ENCODE results near the gene MYH1. TPM values are rescaled to one million over a fixed set of nuclear protein-coding genes. Genes with fewer than 3 reads are reported as not detected.

MYH1 gene
- total RNA-seq, 1 experiment from 2014 or later = not detected

DNA sequence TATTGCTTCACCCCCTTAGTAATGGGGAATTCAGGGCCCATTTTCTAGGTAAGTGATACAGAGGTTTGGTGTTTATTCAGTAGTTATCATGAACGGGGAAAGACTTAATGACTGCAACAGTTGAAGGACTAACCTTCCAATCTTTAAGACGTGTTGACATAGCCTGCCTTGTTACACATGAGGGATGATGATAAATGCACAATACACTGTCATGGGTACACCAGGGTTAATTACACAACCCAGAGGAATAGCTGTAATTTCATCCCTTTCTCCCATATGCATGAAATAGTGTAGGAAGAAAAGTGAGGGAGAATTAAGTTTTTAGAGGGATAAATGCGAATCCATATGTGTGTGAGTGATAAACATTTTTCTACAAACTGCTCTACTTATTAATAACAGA lies 59.6 kb downstream of the MYH1 start:
- TF ChIP-seq, protein P1, sequence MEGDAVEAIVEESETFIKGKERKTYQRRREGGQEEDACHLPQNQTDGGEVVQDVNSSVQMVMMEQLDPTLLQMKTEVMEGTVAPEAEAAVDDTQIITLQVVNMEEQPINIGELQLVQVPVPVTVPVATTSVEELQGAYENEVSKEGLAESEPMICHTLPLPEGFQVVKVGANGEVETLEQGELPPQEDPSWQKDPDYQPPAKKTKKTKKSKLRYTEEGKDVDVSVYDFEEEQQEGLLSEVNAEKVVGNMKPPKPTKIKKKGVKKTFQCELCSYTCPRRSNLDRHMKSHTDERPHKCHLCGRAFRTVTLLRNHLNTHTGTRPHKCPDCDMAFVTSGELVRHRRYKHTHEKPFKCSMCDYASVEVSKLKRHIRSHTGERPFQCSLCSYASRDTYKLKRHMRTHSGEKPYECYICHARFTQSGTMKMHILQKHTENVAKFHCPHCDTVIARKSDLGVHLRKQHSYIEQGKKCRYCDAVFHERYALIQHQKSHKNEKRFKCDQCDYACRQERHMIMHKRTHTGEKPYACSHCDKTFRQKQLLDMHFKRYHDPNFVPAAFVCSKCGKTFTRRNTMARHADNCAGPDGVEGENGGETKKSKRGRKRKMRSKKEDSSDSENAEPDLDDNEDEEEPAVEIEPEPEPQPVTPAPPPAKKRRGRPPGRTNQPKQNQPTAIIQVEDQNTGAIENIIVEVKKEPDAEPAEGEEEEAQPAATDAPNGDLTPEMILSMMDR (IDR thresholded peaks at IDR 0.05; ENCODE audit: unreplicated experiment) = no peak
- no peak for DNase-seq
- intact Hi-C loops (cut with micrococcal nuclease; ENCODE audit: unreplicated experiment) = no loop called here
- CTCF ChIA-PET = no interaction called here
- Mint-ChIP-seq H3K4me1 (ENCODE audit: low read depth, unreplicated experiment) (no peaks in the 10 kb centered on the region), H3K36me3 (ENCODE audit: insufficient read depth, unreplicated experiment) (no peaks in the 10 kb centered on the region), H3K4me3 (ENCODE audit: low read depth, unreplicated experiment) (no peak overlapping the region), H3K27ac (ENCODE audit: unreplicated experiment) (no peak overlapping the region), H3K27me3 (ENCODE audit: unreplicated experiment) (no peaks in the 10 kb centered on the region), H3K9me3 (ENCODE audit: low read depth, unreplicated experiment) (peaks cover 9% of the 10 kb centered on the region)
- BruUV-seq (replicated peaks) = no TSS peak

DNA sequence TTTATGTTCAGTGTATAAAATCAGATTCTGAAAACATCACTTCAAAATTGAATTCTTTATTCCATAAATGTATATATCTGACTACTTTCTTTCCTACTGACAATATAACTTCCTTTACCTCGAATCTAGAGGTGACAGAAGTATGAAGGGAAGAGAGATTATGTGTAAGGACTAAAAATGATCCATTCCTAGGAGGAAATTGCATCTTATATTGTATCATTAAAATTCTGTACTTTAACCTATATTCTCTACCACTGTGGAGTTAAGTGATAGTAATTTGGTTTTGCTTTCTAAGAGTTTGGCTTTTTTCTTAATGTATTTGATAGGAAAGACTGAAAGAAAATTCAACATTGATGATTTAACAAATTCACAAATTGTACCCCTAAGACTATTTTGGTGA lies 60.4 kb downstream of the MYH1 start:
- Mint-ChIP-seq H3K27ac (ENCODE audit: unreplicated experiment) (no peak overlapping the region), H3K27me3 (ENCODE audit: unreplicated experiment) (no peaks in the 10 kb centered on the region), H3K4me3 (ENCODE audit: low read depth, unreplicated experiment) (no peak overlapping the region), H3K9me3 (ENCODE audit: low read depth, unreplicated experiment) (peaks cover 12% of the 10 kb centered on the region), H3K36me3 (ENCODE audit: insufficient read depth, unreplicated experiment) (no peaks in the 10 kb centered on the region), H3K4me1 (ENCODE audit: low read depth, unreplicated experiment) (no peaks in the 10 kb centered on the region)
- TF ChIP-seq, protein P1 (IDR thresholded peaks at IDR 0.05; ENCODE audit: unreplicated experiment) = no peak
- CTCF ChIA-PET = no interaction called here
- no peak for DNase-seq
- intact Hi-C loops (cut with micrococcal nuclease; ENCODE audit: unreplicated experiment) = no loop called here
- BruUV-seq (replicated peaks) = no TSS peak

DNA sequence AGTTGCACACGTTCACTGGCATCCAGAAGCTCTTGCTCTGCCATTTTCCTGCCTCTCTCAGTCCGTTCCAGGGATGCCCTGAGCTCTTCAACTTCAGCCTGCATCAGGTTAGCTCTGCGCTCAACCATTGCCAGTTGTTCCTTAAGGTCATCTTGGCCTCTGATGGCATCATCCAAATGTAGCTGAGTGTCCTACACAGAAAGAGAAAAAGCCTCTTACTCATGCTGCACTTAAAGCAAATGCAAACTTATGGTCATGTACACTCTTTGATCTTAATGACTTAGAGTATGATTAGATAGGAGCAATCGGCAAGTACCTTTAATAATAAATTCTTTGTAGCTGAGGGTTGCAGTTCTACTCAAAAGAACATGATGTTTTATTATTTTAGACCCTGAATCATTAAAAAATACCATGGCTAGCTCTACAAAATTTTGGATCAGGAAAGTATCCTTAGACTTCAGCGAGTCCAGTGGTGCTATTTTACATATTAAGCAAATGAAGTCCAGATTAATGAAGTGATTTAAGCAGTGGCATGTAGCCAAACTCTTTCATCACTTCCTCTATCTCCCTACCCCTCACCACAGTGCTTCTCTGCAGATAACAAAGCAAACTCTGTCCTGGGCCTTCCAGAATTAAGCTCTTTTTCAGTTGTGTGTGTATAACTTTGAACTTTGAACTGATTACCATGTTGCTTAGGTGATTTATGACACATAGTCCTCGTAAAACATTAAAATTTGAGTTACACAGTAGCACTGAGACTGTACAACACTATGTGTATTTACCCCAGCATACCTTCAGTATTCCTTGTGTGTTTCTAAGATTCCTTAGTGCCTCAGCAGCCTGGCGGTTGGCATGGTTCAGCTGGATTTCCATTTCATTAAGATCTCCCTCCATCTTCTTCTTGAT lies 71.1 kb downstream of the MYH1 start:
- no peak for DNase-seq
- no peaks in the 10 kb centered on the region for H3K4me1 Mint-ChIP-seq (ENCODE audit: low read depth, unreplicated experiment)
- H3K9me3 Mint-ChIP-seq (ENCODE audit: low read depth, unreplicated experiment) = peaks cover 20% of the 10 kb centered on the region
- CTCF ChIA-PET = no interaction called here
- H3K36me3 Mint-ChIP-seq (ENCODE audit: insufficient read depth, unreplicated experiment) = no peaks in the 10 kb centered on the region
- TF ChIP-seq, protein P1 (IDR thresholded peaks at IDR 0.05; ENCODE audit: unreplicated experiment) = no peak
- no TSS peak for BruUV-seq (replicated peaks)
- H3K4me3 Mint-ChIP-seq (ENCODE audit: low read depth, unreplicated experiment) = no peak overlapping the region
- no peak overlapping the region for H3K27ac Mint-ChIP-seq (ENCODE audit: unreplicated experiment)
- intact Hi-C loops (cut with micrococcal nuclease; ENCODE audit: unreplicated experiment) = no loop called here
- H3K27me3 Mint-ChIP-seq (ENCODE audit: unreplicated experiment) = no peaks in the 10 kb centered on the region

Other genes with a start within 250 kb of the MYH1 start
- not detected in 2 replicates for gene MYH13, start 145.5 kb downstream of the MYH1 start, total RNA-seq (2022)
- gene MYH8, start 96.6 kb downstream of the MYH1 start, total RNA-seq (2022) = not detected in 2 replicates
- gene MYH4, start 49.0 kb downstream of the MYH1 start, total RNA-seq (2022) = not detected in 2 replicates
- gene MYH2, start 31.1 kb upstream of the MYH1 start, total RNA-seq (2022) = not detected in 2 replicates
- gene MYH3, start 138.8 kb upstream of the MYH1 start, total RNA-seq (2022) = 2.7 and 2.9 TPM in 2 replicates
- 27.4 and 29.4 TPM in 2 replicates for gene SCO1, start 179.0 kb upstream of the MYH1 start, total RNA-seq (2022)
- 3.2 and 4.2 TPM in 2 replicates for gene ADPRM, start 179.1 kb upstream of the MYH1 start, total RNA-seq (2022)
- gene TMEM220, start 211.5 kb upstream of the MYH1 start, total RNA-seq (2022) = not detected in 2 replicates

All from Calu3 (cell line).